ENCODE measurements around the gene SLC9A5.
A peak's percentile ranks its signal among the peaks of the same experiment; 100 is the strongest.

Gene SLC9A5

GRCh38 chr16:67257486-67258160, 8.8 kb downstream of the SLC9A5 start:
- DNase-seq = no peak

- DNase-seq = no peak
Measured at GRCh38 chr16:67258161-67258835, 9.5 kb downstream of the SLC9A5 start.

GRCh38 chr16:67259705-67260104, 10.9 kb downstream of the SLC9A5 start:
- DNase-seq = no peak

GRCh38 chr16:67260426-67261063, 11.8 kb downstream of the SLC9A5 start:
- no peak for DNase-seq

- no peak for DNase-seq
Measured at GRCh38 chr16:67263201-67263600, 14.4 kb downstream of the SLC9A5 start.

GRCh38 chr16:67264277-67264676, 15.5 kb downstream of the SLC9A5 start:
- DNase-seq = no peak

- no peak for DNase-seq
Measured at GRCh38 chr16:67264866-67265265, 16.1 kb downstream of the SLC9A5 start.

GRCh38 chr16:67265834-67266233, 17.1 kb downstream of the SLC9A5 start:
- no peak for DNase-seq

- DNase-seq = no peak
Measured at GRCh38 chr16:67268136-67268579, 19.4 kb downstream of the SLC9A5 start.

GRCh38 chr16:67269766-67270165, 21.0 kb downstream of the SLC9A5 start:
- no peak for DNase-seq

- no peak for DNase-seq
Measured at GRCh38 chr16:67270931-67271338, 22.2 kb downstream of the SLC9A5 start.

- no peak for DNase-seq
Measured at GRCh38 chr16:67271446-67271845, 22.7 kb downstream of the SLC9A5 start.

GRCh38 chr16:67275321-67275720, 26.5 kb downstream of the SLC9A5 start:
- no peak for DNase-seq

GRCh38 chr16:67277294-67277998, 28.7 kb downstream of the SLC9A5 start:
- peak; percentile 12 to 52 for DNase-seq

- DNase-seq = peak in 1 of 2 donors; percentile 24
Measured at GRCh38 chr16:67277999-67278772, 29.4 kb downstream of the SLC9A5 start.

GRCh38 chr16:67278773-67279295, 30.1 kb downstream of the SLC9A5 start:
- peak; percentile 15 to 64 for DNase-seq

GRCh38 chr16:67279296-67280089, 30.7 kb downstream of the SLC9A5 start, which contains the start of gene PLEKHG4:
Gene PLEKHG4 (plus strand): TSS chr16:67279532. CDS start chr16:67280045, 513 bp downstream.
- DNase-seq = peak; percentile 63 to 74

- DNase-seq = no peak
Measured at GRCh38 chr16:67280090-67281015, 31.6 kb downstream of the SLC9A5 start.

- no peak for DNase-seq
Measured at GRCh38 chr16:67281536-67282446, 33.0 kb downstream of the SLC9A5 start.
